Astrocyte of the spinal cord (primary cell): ENCODE results near the gene SLC9A6.
A peak's percentile ranks its signal among the peaks of the same experiment; 100 is the strongest.

ENCODE experiments used
- DNase-seq: peaks from one replicate; pipeline ENCODE4 v3.0.0; 2011; ENCODE audit warnings: low read depth, low spot score
- H3K4me3 ChIP-seq: 2 replicates; pipeline ENCODE4 v1.5.1; 2011; ENCODE audit warnings: low read depth, mild to moderate bottlenecking, low read length, moderate library complexity
- CTCF ChIP-seq: IDR thresholded peaks from 2 replicates; pipeline ENCODE4 v1.5.1; 2012; ENCODE audit warnings: low read depth, mild to moderate bottlenecking, low read length, inconsistent platforms
- in situ Hi-C: cut with HindIII; loops from 2 replicates; pipeline ENCODE4 v1.10.0; 2017; ENCODE audit warnings: low sequenced_read_pairs

Gene SLC9A6

GRCh38 chrX:136025091-136025490, 39.9 kb downstream of the SLC9A6 start:
- TF ChIP-seq CTCF, result no peak
- H3K4me3 ChIP-seq, result no peak overlapping the region
- in situ Hi-C loops, result no loop called here
- no peak for DNase-seq

- peak; percentile 51 for TF ChIP-seq CTCF
- peak; percentile 72 for DNase-seq
- in situ Hi-C loops, result no loop called here
- no peak overlapping the region for H3K4me3 ChIP-seq
Observed at GRCh38 chrX:136028383-136028984, 43.2 kb downstream of the SLC9A6 start.

GRCh38 chrX:136029766-136030165, 44.5 kb downstream of the SLC9A6 start:
- DNase-seq, result no peak
- TF ChIP-seq CTCF, result no peak
- in situ Hi-C loops, result no loop called here
- H3K4me3 ChIP-seq, result no peak overlapping the region

- DNase-seq, result peak; percentile 85
- in situ Hi-C loops, result no loop called here
- no peak overlapping the region for H3K4me3 ChIP-seq
- TF ChIP-seq CTCF, result no peak
Observed at GRCh38 chrX:136030303-136031191, 45.3 kb downstream of the SLC9A6 start.

GRCh38 chrX:136031626-136032025, 46.4 kb downstream of the SLC9A6 start:
- in situ Hi-C loops, result no loop called here
- no peak overlapping the region for H3K4me3 ChIP-seq
- TF ChIP-seq CTCF, result no peak
- DNase-seq, result no peak

GRCh38 chrX:136032370-136032769, 47.1 kb downstream of the SLC9A6 start:
- no peak for TF ChIP-seq CTCF
- no peak overlapping the region for H3K4me3 ChIP-seq
- no peak for DNase-seq
- in situ Hi-C loops, result no loop called here
